Hepatocyte (in vitro differentiated cells): ENCODE data around the gene OGFOD1. TPM values are rescaled to one million over a fixed set of nuclear protein-coding genes. Genes with fewer than 3 reads are reported as not detected.

Source experiments
- DNase-seq: peaks from one replicate; pipeline ENCODE4 v3.0.0-alpha.2; 2016; ENCODE audit warnings: low spot score
- H2AFZ ChIP-seq: fragments of 200-600 bp; sonication (generic); 2 replicates; pipeline ENCODE4 v1.6.0; 2016; ENCODE audit warnings: antibody characterized with exemption, mild to moderate bottlenecking
- H3K27ac ChIP-seq: fragments of 200-600 bp; sonication (generic); 2 replicates; pipeline ENCODE4 v1.5.1; 2016; ENCODE audit warnings: mild to moderate bottlenecking
- H3K27me3 ChIP-seq: fragments of 200-600 bp; sonication (generic); 2 replicates; pipeline ENCODE4 v1.6.1; 2016
- H3K36me3 ChIP-seq: fragments of 200-600 bp; sonication (generic); replicated peaks from 2 replicates; pipeline ENCODE4 v1.5.1; 2016; ENCODE audit warnings: low read depth; ENCODE audit not compliant: insufficient read depth
- H3K4me1 ChIP-seq: fragments of 200-600 bp; sonication (generic); 2 replicates; pipeline ENCODE4 v1.5.1; 2016; ENCODE audit warnings: mild to moderate bottlenecking, moderate library complexity; ENCODE audit not compliant: insufficient read depth
- H3K4me2 ChIP-seq: fragments of 200-600 bp; sonication (generic); 2 replicates; pipeline ENCODE4 v1.6.0; 2016
- H3K4me3 ChIP-seq: fragments of 200-600 bp; sonication (generic); 2 replicates; pipeline ENCODE4 v1.5.1; 2016; ENCODE audit warnings: mild to moderate bottlenecking
- H3K79me2 ChIP-seq: fragments of 200-600 bp; sonication (generic); 2 replicates; pipeline ENCODE4 v1.6.0; 2017; ENCODE audit warnings: mild to moderate bottlenecking
- H3K9me2 ChIP-seq: fragments of 200-600 bp; sonication (generic); replicated peaks from 2 replicates; pipeline ENCODE4 v1.6.0; 2017; ENCODE audit warnings: mild to moderate bottlenecking; ENCODE audit not compliant: insufficient read depth
- H3K9me3 ChIP-seq: fragments of 200-600 bp; sonication (generic); 2 replicates; pipeline ENCODE4 v1.5.1; 2016; ENCODE audit warnings: low read depth, mild to moderate bottlenecking
- H4K20me1 ChIP-seq: fragments of 200-600 bp; sonication (generic); 2 replicates; pipeline ENCODE4 v1.6.0; 2016; ENCODE audit warnings: mild to moderate bottlenecking; ENCODE audit not compliant: insufficient read depth, poor library complexity, severe bottlenecking
- CTCF ChIP-seq: fragments of 200-600 bp; sonication (generic); IDR thresholded peaks from 2 replicates; pipeline ENCODE4 v1.5.1; 2016; ENCODE audit warnings: antibody characterized with exemption, mild to moderate bottlenecking; ENCODE audit not compliant: poor library complexity
- EZH2 ChIP-seq: fragments of 200-600 bp; sonication (generic); IDR thresholded peaks from 2 replicates; pipeline ENCODE4 v1.6.1; 2016; ENCODE audit warnings: antibody characterized with exemption, mild to moderate bottlenecking, borderline replicate concordance
- EZH2phosphoT487 ChIP-seq: fragments of 200-600 bp; sonication (generic); IDR thresholded peaks from one replicate; pipeline ENCODE4 v1.6.1; 2018; ENCODE audit warnings: antibody characterized with exemption, mild to moderate bottlenecking, low read depth, moderate library complexity; ENCODE audit not compliant: unreplicated experiment, severe bottlenecking
- WGBS: methylation state at CpG from one replicate; pipeline ENCODE4 v1.1.6; 2016; ENCODE audit warnings: low lambda C conversion rate; ENCODE audit errors: missing lambda C conversion rate; 5-methylcytosine and 5-hydroxymethylcytosine counted together
- polyA plus RNA-seq: library from polyadenylated mRNA; unstranded; fragments of >200 nt; fragmentation: Nextera tagmentation; extraction: Ambion mirVana; gene quantifications from 2 replicates; pipeline ENCODE4 v1.2.1, GENCODE V29; 2016
- total RNA-seq: library from RNA; depleted of rRNA; stranded (reverse); fragments of >200 nt; gene quantifications from 2 replicates; pipeline ENCODE4 v1.2.3, GENCODE V29; 2014

Gene OGFOD1
- total and polyA plus RNA-seq, 2 experiments from 2014 or later, result 55.5 to 58.9 TPM

GRCh38 chr16:56457927-56458470 lies 6.6 kb downstream of the OGFOD1 start:
- Histone ChIP-seq H3K4me3 (no peak overlapping the region), H3K36me3 (no peaks in the 10 kb centered on the region), H3K9me2 (no peaks in the 10 kb centered on the region), H3K4me1 (no peaks in the 10 kb centered on the region), H3K79me2 (peaks cover 19% of the 10 kb centered on the region), H2AFZ (no peak overlapping the region), H4K20me1 (no peaks in the 10 kb centered on the region), H3K27ac (no peak overlapping the region), H3K4me2 (no peak overlapping the region), H3K9me3 (no peaks in the 10 kb centered on the region), H3K27me3 (no peaks in the 10 kb centered on the region)
- TF ChIP-seq EZH2, result no peak
- no peak for TF ChIP-seq CTCF
- TF ChIP-seq EZH2phosphoT487, result no peak
- 98% methylated on average over 6 of the region's 6 CpGs for WGBS
- no peak for DNase-seq

- H3K4me2 ChIP-seq, result no peak overlapping the region
- H3K9me2 ChIP-seq, result no peaks in the 10 kb centered on the region
- H4K20me1 ChIP-seq, result no peaks in the 10 kb centered on the region
- no peaks in the 10 kb centered on the region for H3K27me3 ChIP-seq
- no peak overlapping the region for H3K27ac ChIP-seq
- H2AFZ ChIP-seq, result no peak overlapping the region
- no peaks in the 10 kb centered on the region for H3K4me1 ChIP-seq
- no peaks in the 10 kb centered on the region for H3K36me3 ChIP-seq
- DNase-seq, result no peak
- TF ChIP-seq EZH2, result no peak
- no peak for TF ChIP-seq CTCF
- TF ChIP-seq EZH2phosphoT487, result no peak
- no peaks in the 10 kb centered on the region for H3K79me2 ChIP-seq
- WGBS, result 84% methylated on average over 2 of the region's 2 CpGs
- no peaks in the 10 kb centered on the region for H3K9me3 ChIP-seq
- H3K4me3 ChIP-seq, result no peak overlapping the region
Measured at GRCh38 chr16:56460101-56460500, 8.7 kb downstream of the OGFOD1 start.

- TF ChIP-seq CTCF (no peak), EZH2phosphoT487 (no peak), EZH2 (no peak)
- H3K4me3 ChIP-seq, result no peak overlapping the region
- no peaks in the 10 kb centered on the region for H3K9me2 ChIP-seq
- no peaks in the 10 kb centered on the region for H3K36me3 ChIP-seq
- H3K27ac ChIP-seq, result no peak overlapping the region
- DNase-seq, result no peak
- H3K9me3 ChIP-seq, result no peaks in the 10 kb centered on the region
- H3K79me2 ChIP-seq, result no peaks in the 10 kb centered on the region
- 88% methylated on average over 3 of the region's 3 CpGs for WGBS
- H3K4me2 ChIP-seq, result no peak overlapping the region
- no peaks in the 10 kb centered on the region for H4K20me1 ChIP-seq
- H2AFZ ChIP-seq, result no peak overlapping the region
- H3K4me1 ChIP-seq, result no peaks in the 10 kb centered on the region
- no peaks in the 10 kb centered on the region for H3K27me3 ChIP-seq
Measured at GRCh38 chr16:56462064-56462796, 10.9 kb downstream of the OGFOD1 start.
